NOMO-1 treated with dmso at 0.1 percent for 144 hours (cell line): Measurements from ENCODE around the gene HSP90AB1.
"Not testable (repeated sequence)": the region's sequence is repeated elsewhere in the genome, so short reads cannot be mapped to it uniquely, and the experiment has no call there.

Experiments used
- DNase-seq: peaks from one replicate; lab custom pipeline; 2025; ENCODE audit not compliant: unreplicated experiment; lab: John Stamatoyannopoulos, UW

Gene HSP90AB1

DNA sequence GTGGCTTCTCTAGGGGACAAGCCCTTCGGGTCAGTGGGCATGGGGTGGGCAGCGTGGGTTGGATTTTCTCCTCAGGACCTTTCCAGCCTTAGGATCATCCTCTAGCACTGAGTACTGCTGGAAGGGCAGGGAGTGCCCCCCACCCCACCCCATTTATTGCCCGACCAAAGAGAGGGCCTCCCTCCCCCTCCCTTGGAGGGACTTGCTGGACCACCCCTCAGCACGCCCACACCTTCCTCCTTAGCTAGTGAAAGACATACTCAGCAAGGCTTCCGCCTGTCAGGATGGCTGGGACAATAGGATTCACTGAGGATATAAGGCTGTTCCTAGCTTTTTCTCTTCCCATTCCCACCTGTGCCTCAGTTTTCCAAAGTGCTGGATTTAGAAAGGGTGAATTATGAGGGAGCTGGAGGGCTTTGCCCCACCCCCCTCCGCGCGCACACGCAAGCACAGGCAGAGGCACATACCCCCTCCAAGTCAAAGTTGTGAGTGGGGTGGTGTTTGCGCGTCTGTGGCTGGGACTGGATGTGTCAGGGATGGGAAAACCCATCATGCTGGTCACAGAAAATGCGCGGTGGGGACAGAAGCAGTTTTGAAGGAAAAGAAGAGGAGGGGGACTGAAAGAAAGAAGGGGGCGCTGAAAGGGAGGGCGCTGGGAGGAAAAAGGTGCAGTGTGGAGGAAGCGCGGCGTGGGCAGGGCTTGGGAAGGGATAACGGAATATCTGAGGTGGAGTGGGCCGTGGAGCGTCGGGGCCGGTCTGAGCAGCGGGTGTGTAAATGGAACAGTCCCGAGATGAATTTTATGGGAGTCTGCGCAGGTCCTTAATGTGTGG is 24.2 kb upstream of the HSP90AB1 start:
- DNase-seq: no peak

- DNase-seq: peak; percentile 69
These were observed 23.4 kb upstream of the HSP90AB1 start, which contains the start of gene SLC29A1 for GRCh38 chr6:44223319-44224028. TSS of gene SLC29A1 (plus strand) at chr6:44223595. CDS start at chr6:44227314, 3,719 bp downstream.

GRCh38 chr6:44224029-44224964 is 22.6 kb upstream of the HSP90AB1 start:
- DNase-seq: no peak

DNA sequence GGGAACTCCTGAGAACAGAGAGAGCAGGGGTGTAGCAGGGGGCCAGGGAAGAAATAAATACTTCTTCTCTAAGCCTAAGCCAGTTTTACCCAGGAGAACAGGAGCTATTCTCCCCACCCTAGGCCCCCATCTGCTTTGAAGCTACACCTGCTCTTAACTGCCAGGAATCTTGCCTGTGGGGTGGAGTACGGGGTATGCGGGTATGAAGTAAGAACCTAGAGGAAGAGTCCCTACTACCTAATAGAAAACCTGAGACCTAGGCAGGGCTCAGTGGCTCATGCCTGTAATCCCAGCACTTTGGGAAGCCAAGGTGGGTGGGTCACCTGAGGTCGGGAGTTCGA is 22.0 kb upstream of the HSP90AB1 start:
- no peak for DNase-seq

GRCh38 chr6:44225579-44226325 is 21.1 kb upstream of the HSP90AB1 start:
- no peak for DNase-seq

- DNase-seq: peak; percentile 18
These were observed 20.3 kb upstream of the HSP90AB1 start for GRCh38 chr6:44226368-44227147.

DNA sequence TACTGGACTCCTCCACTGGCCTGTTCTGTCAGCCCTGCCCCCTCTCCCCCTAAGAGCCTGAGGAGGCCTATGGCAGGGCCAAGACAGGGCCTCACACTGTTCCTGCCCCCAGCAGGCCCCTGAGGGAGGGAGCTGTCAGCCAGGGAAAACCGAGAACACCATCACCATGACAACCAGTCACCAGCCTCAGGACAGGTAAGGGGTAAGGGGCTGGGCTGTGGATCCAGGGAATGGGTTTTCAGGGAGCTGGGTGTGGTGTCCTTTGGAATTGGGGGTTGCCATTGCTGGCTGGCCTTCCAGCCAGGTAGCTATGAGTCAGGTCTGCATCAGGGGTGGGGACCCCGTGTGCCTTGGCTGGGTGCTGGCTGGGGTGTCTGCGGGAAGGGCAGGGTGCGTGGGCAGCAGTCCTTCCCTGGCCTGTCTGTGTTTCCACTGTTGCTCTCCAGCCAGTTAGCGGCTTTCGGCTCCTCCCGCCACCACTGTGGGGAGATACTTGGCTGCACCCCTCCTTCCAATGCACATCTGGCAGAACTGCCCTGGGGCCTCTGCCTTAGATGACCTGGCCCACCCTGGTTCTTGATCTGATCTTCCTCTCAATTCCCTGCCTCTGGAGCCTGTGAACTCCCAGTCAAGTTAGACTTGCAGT is 19.6 kb upstream of the HSP90AB1 start:
- DNase-seq: no peak

DNA sequence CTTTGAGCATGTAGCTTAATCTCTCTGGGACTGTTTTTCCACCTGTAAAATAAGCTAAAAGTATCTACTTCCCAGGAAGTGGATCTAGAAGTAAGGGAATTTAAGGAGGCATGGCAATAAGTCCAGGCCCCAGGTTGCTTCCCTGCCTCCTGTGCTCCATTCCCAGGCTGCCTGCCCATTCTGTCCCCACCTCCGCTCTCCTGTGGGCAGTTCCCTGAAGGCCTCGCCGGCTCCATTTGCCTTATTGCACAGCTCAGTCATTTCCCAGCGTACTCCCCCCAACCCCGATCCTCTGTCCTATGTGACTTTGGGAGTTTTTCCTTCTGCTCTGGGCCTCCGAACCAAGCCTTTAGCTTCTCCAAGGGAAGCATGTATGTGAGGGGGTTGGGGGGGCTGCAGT is 18.9 kb upstream of the HSP90AB1 start:
- no peak for DNase-seq

DNA sequence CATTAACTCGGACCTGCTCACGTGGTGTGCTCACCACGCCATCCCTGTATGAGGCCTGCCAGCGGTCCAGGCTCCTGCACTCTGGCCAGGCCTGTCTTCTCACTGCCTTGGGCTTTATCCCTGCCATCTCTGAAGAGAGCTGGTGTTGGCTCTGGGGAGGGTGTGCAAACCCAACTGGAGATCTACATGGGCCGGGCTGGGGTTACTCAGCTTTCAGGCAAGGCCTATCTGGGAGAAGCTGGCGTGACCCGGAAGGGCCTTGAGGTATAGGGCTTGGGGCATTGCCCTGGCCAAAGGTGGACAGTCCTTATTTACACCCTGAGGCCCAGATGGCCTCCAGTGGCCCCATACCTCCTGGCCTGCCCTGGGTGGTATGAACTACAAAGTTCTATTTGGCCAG is 18.5 kb upstream of the HSP90AB1 start:
- DNase-seq: no peak

- DNase-seq: no peak
These were observed 18.1 kb upstream of the HSP90AB1 start for GRCh38 chr6:44228836-44229235.

GRCh38 chr6:44229376-44230033 is 17.4 kb upstream of the HSP90AB1 start:
- no peak for DNase-seq

- no peak for DNase-seq
These were observed 16.7 kb upstream of the HSP90AB1 start for GRCh38 chr6:44230034-44230675.

- not testable (repeated sequence) for DNase-seq
These were observed 15.5 kb upstream of the HSP90AB1 start for GRCh38 chr6:44231426-44231825.

DNA sequence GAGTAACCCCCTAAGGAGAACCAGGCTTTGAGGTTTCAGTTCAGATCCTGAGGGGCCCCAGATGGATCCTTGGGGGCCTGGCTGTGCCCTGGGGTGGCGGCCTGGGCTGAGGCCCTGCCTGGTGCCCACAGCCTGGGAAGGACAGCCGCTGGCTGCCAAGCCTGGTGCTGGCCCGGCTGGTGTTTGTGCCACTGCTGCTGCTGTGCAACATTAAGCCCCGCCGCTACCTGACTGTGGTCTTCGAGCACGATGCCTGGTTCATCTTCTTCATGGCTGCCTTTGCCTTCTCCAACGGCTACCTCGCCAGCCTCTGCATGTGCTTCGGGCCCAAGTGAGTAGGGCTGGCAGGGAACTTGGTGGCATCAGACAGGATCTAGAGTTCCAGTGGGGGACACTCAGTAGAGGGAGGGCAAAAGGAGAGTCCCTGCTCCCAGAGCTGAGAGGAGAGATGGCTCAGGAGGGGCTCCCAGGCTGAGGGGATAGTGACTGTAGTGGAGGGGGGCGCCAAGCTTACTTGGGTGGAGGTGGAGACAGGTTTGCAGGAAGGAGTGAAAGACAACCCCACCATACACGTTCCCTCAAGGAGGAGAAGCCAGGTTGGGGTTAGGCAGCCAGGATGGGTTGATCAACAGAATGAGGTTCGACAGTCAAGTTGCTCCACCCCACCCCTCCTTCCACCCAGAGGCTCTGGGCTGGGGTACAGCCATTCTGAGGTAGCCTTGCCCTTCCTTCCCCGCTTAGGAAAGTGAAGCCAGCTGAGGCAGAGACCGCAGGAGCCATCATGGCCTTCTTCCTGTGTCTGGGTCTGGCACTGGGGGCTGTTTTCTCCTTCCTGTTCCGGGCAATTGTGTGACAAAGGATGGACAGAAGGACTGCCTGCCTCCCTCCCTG is 14.0 kb upstream of the HSP90AB1 start:
- no peak for DNase-seq

DNA sequence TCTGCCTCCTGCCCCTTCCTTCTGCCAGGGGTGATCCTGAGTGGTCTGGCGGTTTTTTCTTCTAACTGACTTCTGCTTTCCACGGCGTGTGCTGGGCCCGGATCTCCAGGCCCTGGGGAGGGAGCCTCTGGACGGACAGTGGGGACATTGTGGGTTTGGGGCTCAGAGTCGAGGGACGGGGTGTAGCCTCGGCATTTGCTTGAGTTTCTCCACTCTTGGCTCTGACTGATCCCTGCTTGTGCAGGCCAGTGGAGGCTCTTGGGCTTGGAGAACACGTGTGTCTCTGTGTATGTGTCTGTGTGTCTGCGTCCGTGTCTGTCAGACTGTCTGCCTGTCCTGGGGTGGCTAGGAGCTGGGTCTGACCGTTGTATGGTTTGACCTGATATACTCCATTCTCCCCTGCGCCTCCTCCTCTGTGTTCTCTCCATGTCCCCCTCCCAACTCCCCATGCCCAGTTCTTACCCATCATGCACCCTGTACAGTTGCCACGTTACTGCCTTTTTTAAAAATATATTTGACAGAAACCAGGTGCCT is 13.3 kb upstream of the HSP90AB1 start:
- DNase-seq: no peak

GRCh38 chr6:44234101-44235025 is 12.5 kb upstream of the HSP90AB1 start:
- no peak for DNase-seq
